Spinal cord (tissue), 10 donors: ENCODE data around the gene ALKBH5. TPM values are rescaled to one million over a fixed set of nuclear protein-coding genes. Genes with fewer than 3 reads are reported as not detected.
"Not testable (repeated sequence)": the region's sequence is repeated elsewhere in the genome, so short reads cannot be mapped to it uniquely, and the experiment has no call there.

Experiments used
- DNase-seq, 6 donors: peaks; one replicate each; pipeline versions ENCODE4 v3.0.0 to v3.0.0-alpha.2; 2013 to 2015; ENCODE audit warnings: low spot score in 6 of 6, low read depth in 4 of 6
- H3K27ac ChIP-seq: one replicate; pipeline ENCODE4 v1.5.1; 2013; ENCODE audit warnings: low read depth, low read length, control low read depth
- H3K27me3 ChIP-seq: one replicate; pipeline ENCODE4 v1.6.1; 2013; ENCODE audit warnings: low read length; ENCODE audit not compliant: control insufficient read depth, insufficient read depth
- H3K36me3 ChIP-seq: one replicate; pipeline ENCODE4 v1.6.1; 2013; ENCODE audit warnings: low read length; ENCODE audit not compliant: control insufficient read depth, insufficient read depth
- H3K4me1 ChIP-seq: one replicate; pipeline ENCODE4 v1.6.1; 2013; ENCODE audit warnings: low read length; ENCODE audit not compliant: control insufficient read depth, insufficient read depth
- H3K4me3 ChIP-seq: one replicate; pipeline ENCODE4 v1.5.1; 2013; ENCODE audit warnings: low read depth, low read length, control low read depth
- H3K9me3 ChIP-seq: one replicate; pipeline ENCODE4 v1.6.1; 2013; ENCODE audit warnings: low read length; ENCODE audit not compliant: control insufficient read depth, insufficient read depth
- WGBS: methylation state at CpG from one replicate; pipeline ENCODE4 v1.1.5; 2013; ENCODE audit warnings: missing lambda C conversion rate; ENCODE audit not compliant: insufficient coverage; 5-methylcytosine and 5-hydroxymethylcytosine counted together
- polyA plus RNA-seq, 2 donors: library from polyadenylated mRNA; unstranded; fragments of 120-200 nt; gene quantifications; one replicate each; pipeline ENCODE4 v1.2.1, GENCODE V29; 2013; ENCODE audit not compliant: insufficient read length in 2 of 2
- total RNA-seq, 2 donors: library from RNA; depleted of rRNA in 1 of 2; stranded (reverse); fragments of 120-200 nt in 1 of 2; fragments of >200 nt in 1 of 2; gene quantifications; one replicate each; pipeline versions ENCODE4 v1.2.3 to v1.2.4, GENCODE V29; 2013 to 2014
- donor health status: healthy.

Gene ALKBH5
- total and polyA plus RNA-seq, 4 donors = 70.8 to 79.3 (median 72.8) TPM

- Histone ChIP-seq H3K27me3 (no peaks in the 10 kb centered on the region), H3K27ac (no peak overlapping the region), H3K4me1 (peaks cover 4% of the 10 kb centered on the region), H3K9me3 (no peaks in the 10 kb centered on the region), H3K36me3 (peaks cover 85% of the 10 kb centered on the region), H3K4me3 (no peak overlapping the region)
- WGBS = 58% methylated on average over 2 of the region's 2 CpGs
- DNase-seq = no peak
Observed at GRCh38 chr17:18205861-18206260, 22.2 kb downstream of the ALKBH5 start.

- peaks cover 4% of the 10 kb centered on the region for H3K4me1 ChIP-seq
- H3K27me3 ChIP-seq = no peaks in the 10 kb centered on the region
- H3K36me3 ChIP-seq = peaks cover 85% of the 10 kb centered on the region
- H3K9me3 ChIP-seq = no peaks in the 10 kb centered on the region
- H3K27ac ChIP-seq = no peak overlapping the region
- H3K4me3 ChIP-seq = no peak overlapping the region
- no peak for DNase-seq
Observed at GRCh38 chr17:18206962-18207361, 23.3 kb downstream of the ALKBH5 start.

- Histone ChIP-seq H3K9me3 (no peaks in the 10 kb centered on the region), H3K27me3 (no peaks in the 10 kb centered on the region), H3K36me3 (peaks cover 81% of the 10 kb centered on the region), H3K4me1 (peaks cover 4% of the 10 kb centered on the region), H3K4me3 (no peak overlapping the region), H3K27ac (no peak overlapping the region)
- DNase-seq = no peak
- 94% methylated on average over 12 of the region's 19 CpGs for whole genome bisulfite sequencing
Observed at GRCh38 chr17:18208092-18208491, 24.5 kb downstream of the ALKBH5 start.

GRCh38 chr17:18213666-18214270, 30.1 kb downstream of the ALKBH5 start:
- Histone ChIP-seq H3K27ac (no peak overlapping the region), H3K4me3 (no peak overlapping the region), H3K27me3 (no peaks in the 10 kb centered on the region), H3K9me3 (no peaks in the 10 kb centered on the region), H3K36me3 (peaks cover 28% of the 10 kb centered on the region), H3K4me1 (no peaks in the 10 kb centered on the region)
- 55% methylated on average over 5 of the region's 7 CpGs for WGBS
- no peak for DNase-seq

- H3K9me3 ChIP-seq, H3K36me3 ChIP-seq, DNase-seq, H3K4me3 ChIP-seq, H3K27me3 ChIP-seq, H3K4me1 ChIP-seq, H3K27ac ChIP-seq: not testable (repeated sequence)
- 82% methylated on average over 10 of the region's 11 CpGs for WGBS
Observed at GRCh38 chr17:18216906-18217305, 33.3 kb downstream of the ALKBH5 start.

GRCh38 chr17:18217412-18218015, 33.9 kb downstream of the ALKBH5 start:
- H3K36me3 ChIP-seq = no peaks in the 10 kb centered on the region
- DNase-seq = peak in 3 of 6 donors; percentile 65 to 85 (median 83)
- no peaks in the 10 kb centered on the region for H3K27me3 ChIP-seq
- WGBS = 12% methylated on average over 5 of the region's 6 CpGs
- H3K9me3 ChIP-seq = no peaks in the 10 kb centered on the region
- peaks cover 3% of the 10 kb centered on the region for H3K4me1 ChIP-seq
- H3K27ac ChIP-seq = no peak overlapping the region
- H3K4me3 ChIP-seq = no peak overlapping the region

GRCh38 chr17:18218756-18219415, 35.3 kb downstream of the ALKBH5 start:
- Histone ChIP-seq H3K36me3 (no peaks in the 10 kb centered on the region), H3K27ac (peak overlapping the region; percentile 11), H3K4me1 (peaks cover 3% of the 10 kb centered on the region), H3K9me3 (no peaks in the 10 kb centered on the region), H3K27me3 (no peaks in the 10 kb centered on the region), H3K4me3 (no peak overlapping the region)
- DNase-seq = peak in 1 of 6 donors; percentile 49
- 42% methylated on average over 2 of the region's 4 CpGs for WGBS

GRCh38 chr17:18224053-18224386, 40.4 kb downstream of the ALKBH5 start:
- no peak for DNase-seq
- Histone ChIP-seq H3K36me3 (peaks cover 11% of the 10 kb centered on the region), H3K9me3 (no peaks in the 10 kb centered on the region), H3K4me3 (no peak overlapping the region), H3K27ac (peak overlapping the region; percentile 84), H3K4me1 (peaks cover 46% of the 10 kb centered on the region), H3K27me3 (no peaks in the 10 kb centered on the region)
- WGBS = 100% methylated on average over 2 of the region's 4 CpGs

- H3K4me3 ChIP-seq = peak overlapping the region; percentile 57
- no peaks in the 10 kb centered on the region for H3K27me3 ChIP-seq
- H3K27ac ChIP-seq = peak overlapping the region; percentile 84
- WGBS = 22% methylated on average over 19 of the region's 23 CpGs
- H3K4me1 ChIP-seq = peaks cover 50% of the 10 kb centered on the region
- peak in 1 of 6 donors; percentile 44 for DNase-seq
- no peaks in the 10 kb centered on the region for H3K9me3 ChIP-seq
- peaks cover 16% of the 10 kb centered on the region for H3K36me3 ChIP-seq
Observed at GRCh38 chr17:18224387-18225120, 40.9 kb downstream of the ALKBH5 start.
